Endothelial cell of umbilical vein (primary cell): ENCODE measurements around the gene TMEFF1. TPM values are rescaled to one million over a fixed set of nuclear protein-coding genes. Genes with fewer than 3 reads are reported as not detected.

Source experiments
- BruUV-seq: library from RNA; stranded (reverse); fragments of 400-500 nt; replicated peaks from 2 replicates; lab custom pipeline; 2021; lab: Mats Ljungman, UMichigan
- CTCF ChIA-PET: fragments of 300-600, 350-600 bp; sonication (Branson Sonifier 250); formaldehyde crosslinking; loops from one replicate; lab custom pipeline; 2021; ENCODE audit warnings: antibody characterized with exemption, inconsistent platforms; lab: Charles Lee
- POLR2A ChIA-PET: fragments of 300-600, 350-600 bp; sonication (Branson Sonifier 250); formaldehyde crosslinking; loops from one replicate; lab custom pipeline; 2021; ENCODE audit warnings: antibody characterized with exemption, inconsistent platforms; lab: Charles Lee
- DNase-seq: peaks from one replicate; pipeline ENCODE4 v3.0.0-alpha.2; 2011; ENCODE audit warnings: low read depth, low spot score
- FAIRE-seq: peaks from 2 replicates; lab custom pipeline; 2011; peaks lifted over from hg19 to GRCh38; lab: Jason Lieb, UNC
- H2AFZ ChIP-seq: 2 replicates; pipeline ENCODE4 v1.6.0; 2012; ENCODE audit warnings: low read depth, low read length, control low read depth, inconsistent platforms
- H3K27ac ChIP-seq: 2 replicates; pipeline ENCODE4 v1.5.1; 2011; ENCODE audit warnings: low read depth, mild to moderate bottlenecking, control low read depth, low read length, moderate library complexity; ENCODE audit not compliant: insufficient read depth
- H3K27me3 ChIP-seq, 2 experiments: 2 replicates each; pipeline versions ENCODE4 v1.6.0 to v1.6.1; 2011; ENCODE audit warnings: low read length in 2 of 2, mixed read lengths in 1 of 2; ENCODE audit not compliant: control insufficient read depth in 2 of 2, insufficient read depth in 2 of 2
- H3K36me3 ChIP-seq, 2 experiments: 2 replicates in 1 of 2; 3 replicates in 1 of 2; pipeline ENCODE4 v1.5.1; 2011; ENCODE audit warnings: low read length in 2 of 2, mild to moderate bottlenecking in 1 of 2, moderate library complexity in 1 of 2; ENCODE audit not compliant: control insufficient read depth in 2 of 2, insufficient read depth in 2 of 2; ENCODE audit errors: extremely low read depth in 1 of 2
- H3K4me1 ChIP-seq: 3 replicates; pipeline ENCODE4 v1.5.1; 2011; ENCODE audit warnings: mild to moderate bottlenecking, low read length; ENCODE audit not compliant: control insufficient read depth, insufficient read depth; ENCODE audit errors: extremely low read depth
- H3K4me2 ChIP-seq: 2 replicates; pipeline ENCODE4 v1.6.1; 2011; ENCODE audit warnings: low read length, control low read depth, mixed read lengths; ENCODE audit not compliant: insufficient read depth
- H3K4me3 ChIP-seq, 3 experiments: fragments of 200-600 bp in 1 of 3; sonication (generic), shearing (Covaris generic) in 1 of 3; replicated peaks in 1 of 3; 2 replicates each; pipeline ENCODE4 v1.5.1; 2011 to 2016; ENCODE audit warnings: control low read depth in 3 of 3, low read length in 3 of 3, mild to moderate bottlenecking in 2 of 3, inconsistent platforms in 1 of 3, low read depth in 1 of 3, moderate library complexity in 1 of 3; ENCODE audit not compliant: insufficient read depth in 1 of 3
- H3K79me2 ChIP-seq: 2 replicates; pipeline ENCODE4 v1.6.0; 2012; ENCODE audit warnings: low read length, inconsistent platforms; ENCODE audit not compliant: control insufficient read depth, insufficient read depth
- H3K9ac ChIP-seq: replicated peaks from 2 replicates; pipeline ENCODE3; 2011; ENCODE audit warnings: low read length, control low read depth; ENCODE audit not compliant: insufficient read depth; ENCODE audit errors: extremely low read depth
- H3K9me1 ChIP-seq: replicated peaks from 3 replicates; pipeline ENCODE4 v1.6.0; 2011; ENCODE audit warnings: mild to moderate bottlenecking, low read length; ENCODE audit not compliant: control insufficient read depth, insufficient read depth; ENCODE audit errors: extremely low read depth
- H3K9me3 ChIP-seq: replicated peaks from 2 replicates; pipeline ENCODE4 v1.5.1; 2012; ENCODE audit warnings: low read length, inconsistent platforms; ENCODE audit not compliant: control insufficient read depth, insufficient read depth
- H4K20me1 ChIP-seq: replicated peaks from 2 replicates; pipeline ENCODE3; 2011; ENCODE audit warnings: mild to moderate bottlenecking, low read length; ENCODE audit not compliant: control insufficient read depth, insufficient read depth; ENCODE audit errors: extremely low read depth
- CTCF ChIP-seq, 2 donors: IDR thresholded peaks; 1 replicate in 1 of 2; 2 replicates in 1 of 2; pipeline ENCODE4 v1.5.1; 2011; ENCODE audit warnings: low read length in 2 of 2, mild to moderate bottlenecking in 2 of 2, moderate library complexity in 2 of 2, control low read depth in 1 of 2, inconsistent platforms in 1 of 2, low read depth in 1 of 2; ENCODE audit not compliant: insufficient read depth in 1 of 2; ENCODE audit errors: extremely low read depth in 1 of 2
- EZH2 ChIP-seq: IDR thresholded peaks from 2 replicates; pipeline ENCODE4 v1.6.1; 2012; ENCODE audit warnings: borderline replicate concordance, low read depth, mild to moderate bottlenecking, moderate library complexity, low read length, inconsistent platforms; ENCODE audit not compliant: severe bottlenecking
- FOS ChIP-seq: IDR thresholded peaks from 2 replicates; pipeline ENCODE4 v1.6.1; 2011; ENCODE audit warnings: mild to moderate bottlenecking, low read length, moderate library complexity, borderline replicate concordance; ENCODE audit not compliant: insufficient read depth
- GATA2 ChIP-seq: IDR thresholded peaks from 2 replicates; pipeline ENCODE4 v1.7.0; 2011; ENCODE audit warnings: low read depth, mild to moderate bottlenecking, moderate library complexity, mixed read lengths, low read length; ENCODE audit not compliant: insufficient read length, insufficient read depth
- JUN ChIP-seq: IDR thresholded peaks from 2 replicates; pipeline ENCODE4 v1.6.1; 2011; ENCODE audit warnings: borderline replicate concordance, low read depth; ENCODE audit not compliant: insufficient read length, insufficient read depth
- MYC ChIP-seq: IDR thresholded peaks from one replicate; pipeline ENCODE4 v1.6.1; 2011; ENCODE audit warnings: mild to moderate bottlenecking, low read depth, low read length
- POLR2A ChIP-seq: IDR thresholded peaks from 2 replicates; pipeline ENCODE4 v1.6.1; 2012; ENCODE audit warnings: low read depth, mild to moderate bottlenecking, control low read depth, low read length
- POLR2AphosphoS5 ChIP-seq: IDR thresholded peaks from 2 replicates; pipeline ENCODE4 v1.6.1; 2012; ENCODE audit warnings: low read depth, mild to moderate bottlenecking, control low read depth, low read length, moderate library complexity; ENCODE audit not compliant: insufficient read depth
- dilution Hi-C: fragments of 300-500 bp; cut with MboI; formaldehyde crosslinking; loops from one replicate; pipeline ENCODE4 v1.15.0; 2019; ENCODE audit warnings: low sequenced_read_pairs; ENCODE audit not compliant: extremely low pct_ligation_motif_present
- intact Hi-C: fragments of 100-400 bp; cut with micrococcal nuclease; formaldehyde crosslinking; loops from one replicate; pipeline ENCODE4 v1.10.0; 2022
- polyA plus RNA-seq, 4 experiments: library from polyadenylated mRNA; depleted of rRNA in 3 of 4; stranded (reverse) in 3 of 4; unstranded in 1 of 4; fragments of >200 nt; gene quantifications; 2 replicates each; pipeline versions ENCODE4 v1.2.1 to v1.2.3, GENCODE V29; 2011 to 2012; ENCODE audit warnings: missing spikeins in 1 of 4
- total RNA-seq: library from RNA; stranded (reverse); gene quantifications from 2 replicates; pipeline ENCODE4 v1.2.3, GENCODE V29; 2021
- TF ChIP-seq, protein P1 (sequence below): IDR thresholded peaks from 2 replicates; pipeline ENCODE4 v1.6.1; 2011; ENCODE audit not compliant: insufficient read depth, insufficient read length

Gene TMEFF1
- total and polyA plus RNA-seq, 2 donors (not counting 3 experiments of a cell fraction or from before 2014, with no cell fraction given): 3.0 to 14.6 TPM

GRCh38 chr9:100540327-100540726, 67.4 kb downstream of the TMEFF1 start:
- Histone ChIP-seq H3K27me3 (no peaks in the 10 kb centered on the region), H2AFZ (no peak overlapping the region), H3K9me1 (no peaks in the 10 kb centered on the region), H3K4me3 (no peak overlapping the region), H3K27ac (no peak overlapping the region), H3K79me2 (no peaks in the 10 kb centered on the region), H3K4me1 (no peaks in the 10 kb centered on the region), H4K20me1 (no peaks in the 10 kb centered on the region), H3K4me2 (no peak overlapping the region), H3K36me3 (peaks cover 0 to 2% of the 10 kb centered on the region in 2 experiments), H3K9ac (no peak overlapping the region), H3K9me3 (no peaks in the 10 kb centered on the region)
- POLR2A ChIA-PET: no interaction called here
- intact Hi-C loops (no loop called here), dilution Hi-C loops (no loop called here)
- no peak for FAIRE-seq
- TF ChIP-seq CTCF (IDR thresholded peaks at IDR 0.05; ENCODE audit: extremely low read depth in 1 of 2, insufficient read depth in 1 of 2, low read depth in 1 of 2, low read length in 2 of 2) (no peak), MYC (no peak), JUN (no peak), EZH2 (no peak), POLR2AphosphoS5 (no peak), POLR2A (no peak), GATA2 (no peak), FOS (no peak)
- TF ChIP-seq, protein P1, sequence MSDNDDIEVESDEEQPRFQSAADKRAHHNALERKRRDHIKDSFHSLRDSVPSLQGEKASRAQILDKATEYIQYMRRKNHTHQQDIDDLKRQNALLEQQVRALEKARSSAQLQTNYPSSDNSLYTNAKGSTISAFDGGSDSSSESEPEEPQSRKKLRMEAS: no peak
- no peak for DNase-seq
- BruUV-seq: no TSS peak
- CTCF ChIA-PET: interaction anchor here (1.8 kb wide), 1 partner anchor 34 kb away, joined by 6 read pairs; no protein-coding TSS in a partner anchor
